GM19239 (cell line): ENCODE measurements around the gene EML4.

Source experiments
- DNase-seq: peaks from one replicate; pipeline ENCODE4 v3.0.0; 2011; ENCODE audit warnings: low spot score; ENCODE audit not compliant: insufficient read length
- FAIRE-seq: peaks from 2 replicates; lab custom pipeline; 2011; peaks lifted over from hg19 to GRCh38; lab: Jason Lieb, UNC

EML4 gene

DNA sequence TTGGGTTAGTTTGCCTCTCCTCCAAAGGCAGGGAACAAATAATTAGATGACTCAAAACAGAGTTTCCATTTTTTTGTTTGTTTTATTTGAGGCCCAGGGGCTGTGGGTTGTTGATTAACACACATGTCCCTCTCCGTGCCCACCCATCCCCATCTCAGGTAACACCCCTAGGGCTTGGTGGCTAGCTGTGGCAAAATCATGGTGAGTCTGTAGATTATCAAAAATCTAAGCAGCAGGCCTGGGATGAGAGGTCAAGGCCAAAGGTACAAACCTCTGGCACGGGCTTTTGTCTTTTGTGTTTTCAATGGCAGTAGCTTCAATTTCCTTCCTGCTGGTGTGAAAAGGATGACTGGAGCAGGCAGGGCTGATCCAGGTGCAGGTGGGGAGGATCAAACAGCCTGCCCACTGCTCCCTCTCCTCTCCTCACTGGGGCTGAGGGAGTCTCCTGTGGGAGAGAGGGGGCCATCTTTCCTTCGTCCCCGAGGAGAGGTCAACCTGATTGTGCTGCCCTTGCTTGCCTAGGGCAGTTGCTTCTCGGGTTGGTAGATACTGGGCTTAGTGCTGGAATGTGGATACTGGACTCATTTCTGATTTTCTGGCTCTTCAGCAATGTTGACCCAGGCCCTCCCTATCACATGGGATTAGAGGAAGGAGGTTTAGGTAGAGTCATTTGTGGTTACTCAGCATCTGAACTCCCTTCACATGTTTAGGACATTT lies 31.9 kb upstream of the EML4 start:
- FAIRE-seq, result no peak
- no peak for DNase-seq

DNA sequence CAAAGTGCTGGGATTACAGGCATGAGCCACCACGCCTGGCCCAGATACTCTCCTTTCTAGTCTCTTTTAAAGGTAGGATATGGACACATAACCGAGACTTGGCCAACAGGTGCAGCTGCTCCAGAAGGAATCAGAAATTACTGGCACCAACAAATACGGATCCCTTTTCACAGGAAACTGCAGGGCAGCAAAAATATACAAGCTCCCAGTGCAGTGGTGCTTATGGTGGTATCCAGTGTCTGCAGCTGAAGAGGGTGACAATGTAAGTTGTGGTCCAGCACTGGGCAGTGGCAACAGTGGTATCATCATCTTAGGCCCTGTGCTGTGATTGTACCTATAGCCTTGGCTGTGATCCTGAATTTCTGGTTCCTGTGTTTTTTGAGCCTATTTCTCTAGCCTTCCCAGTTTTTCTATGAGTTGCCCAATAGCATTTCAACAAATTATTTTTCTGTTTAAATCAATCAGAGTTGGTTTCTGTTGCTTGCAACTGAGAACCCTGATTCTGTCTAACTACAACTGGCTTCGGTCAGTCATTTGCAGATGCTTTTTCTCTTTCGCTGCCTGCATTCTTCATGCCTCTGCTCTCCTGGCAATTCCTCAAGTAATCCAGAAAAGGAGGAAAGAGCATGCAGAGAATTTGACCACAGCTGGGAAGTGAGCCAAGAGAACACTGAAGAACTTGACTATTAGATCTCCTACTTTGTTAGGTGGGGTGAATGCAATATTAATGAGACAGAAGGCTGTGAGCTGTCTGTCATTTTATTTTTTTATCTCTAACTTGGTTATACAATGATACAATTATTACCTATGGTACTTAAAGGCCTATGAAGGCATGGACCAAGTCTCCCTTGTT lies 30.8 kb upstream of the EML4 start:
- FAIRE-seq, result no peak
- DNase-seq, result no peak

DNA sequence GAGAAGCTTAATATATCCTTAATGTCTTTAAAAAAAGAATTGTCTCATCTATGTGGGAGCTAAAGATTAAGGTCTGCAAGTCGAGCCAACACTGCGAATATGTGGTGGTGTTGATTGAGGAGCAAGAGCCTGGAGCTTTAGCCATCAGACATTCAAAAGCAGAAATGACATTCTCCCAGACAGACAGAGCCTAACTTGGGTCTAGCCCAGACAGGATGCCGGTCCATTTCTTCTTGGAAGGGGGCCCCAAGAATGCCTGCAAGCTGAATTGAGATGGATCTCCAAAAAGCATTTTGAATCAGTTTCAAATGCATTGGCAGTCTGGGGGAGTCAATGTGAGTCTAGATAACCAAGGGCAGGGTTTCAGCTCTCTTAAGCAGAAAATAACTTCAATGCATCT lies 30.1 kb upstream of the EML4 start:
- DNase-seq (no peak), FAIRE-seq (no peak)

DNA sequence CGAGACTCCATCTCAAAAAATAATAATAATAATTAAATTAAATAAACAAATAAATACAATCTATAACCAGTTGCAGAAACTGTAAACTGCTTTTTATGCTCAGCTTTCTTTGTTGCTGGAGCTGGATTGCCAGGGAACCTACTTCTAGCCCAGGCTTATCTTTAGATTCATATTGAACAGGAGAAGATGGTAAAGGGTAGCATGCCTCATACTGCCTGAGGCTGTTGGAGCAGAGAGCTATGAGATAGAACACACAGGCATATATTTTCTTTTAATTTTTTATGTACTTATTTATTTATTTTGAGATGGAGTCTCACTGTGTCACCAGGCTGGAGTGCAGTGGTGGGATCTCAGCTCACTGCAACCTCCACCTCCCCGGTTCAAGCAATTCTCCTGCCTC lies 28.7 kb upstream of the EML4 start:
- DNase-seq (no peak), FAIRE-seq (no peak)

DNA sequence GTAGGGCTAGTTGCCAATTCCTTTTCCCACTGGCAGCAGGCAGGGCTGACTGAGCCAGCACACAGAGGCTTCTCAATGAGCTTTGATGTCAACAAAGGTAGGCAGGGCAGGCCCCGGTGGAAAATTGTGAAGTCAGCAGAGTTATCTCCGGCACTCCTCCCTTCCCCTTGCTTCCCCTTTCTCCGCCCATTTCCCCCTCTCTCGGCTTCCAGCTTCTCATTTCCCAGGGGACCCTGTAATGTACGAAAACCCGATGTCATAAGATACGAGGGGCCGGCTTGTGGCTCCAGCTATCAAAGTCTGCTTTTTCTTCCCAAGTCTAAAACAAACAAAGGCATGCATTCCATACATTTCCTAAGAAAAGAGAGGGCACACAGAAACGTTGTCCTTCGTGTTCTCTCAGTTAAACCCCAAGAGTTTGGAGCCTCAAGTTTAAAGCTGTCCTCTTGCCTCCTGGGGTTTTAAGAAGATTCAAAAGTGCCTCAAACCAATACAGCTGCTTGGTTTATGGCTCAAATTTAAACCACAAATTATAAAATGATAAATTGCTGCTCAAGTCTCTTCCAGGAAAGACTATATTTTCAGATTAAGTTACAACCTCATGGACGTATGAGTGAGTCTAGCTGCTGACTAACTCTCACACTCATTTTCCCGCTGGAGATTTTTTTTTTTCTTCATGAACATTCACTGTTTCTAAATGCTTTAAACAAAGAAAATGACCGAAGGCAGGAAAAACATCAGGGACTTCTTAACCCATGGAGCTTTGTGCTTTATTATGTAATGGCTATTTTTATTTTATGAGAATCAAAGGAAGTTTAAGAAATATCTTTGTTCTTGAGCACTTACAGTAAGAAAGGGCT lies 27.2 kb upstream of the EML4 start:
- DNase-seq (no peak), FAIRE-seq (no peak)

DNA sequence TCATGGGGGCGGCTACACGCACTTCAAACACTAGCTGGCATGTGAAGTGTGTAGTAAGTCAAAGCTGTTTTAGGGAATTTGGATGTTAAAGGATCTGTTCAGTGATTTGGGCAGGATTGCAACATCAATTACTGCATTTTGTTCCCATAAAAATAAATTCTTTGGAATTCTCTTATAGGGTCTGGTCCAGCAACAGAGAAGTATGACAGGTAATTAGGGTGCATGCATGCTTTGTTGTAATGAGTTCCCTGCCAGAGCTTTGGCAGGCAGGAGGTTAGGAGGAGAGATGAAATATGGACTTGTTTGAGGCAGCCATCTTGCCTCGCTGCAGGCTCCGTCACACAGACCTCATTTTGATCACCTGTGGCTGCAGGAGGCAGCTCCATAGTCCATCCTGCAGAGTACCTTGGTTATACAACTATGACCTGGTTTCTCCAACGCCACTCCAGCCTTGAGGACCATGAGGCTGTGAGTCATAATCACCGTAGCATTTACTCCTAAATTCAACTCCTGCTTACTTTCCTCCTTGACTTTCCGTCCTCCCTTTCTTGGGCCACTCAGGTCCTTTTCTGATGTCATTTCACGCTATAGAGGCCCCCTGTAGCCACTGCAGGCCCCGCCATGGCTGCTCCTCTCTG lies 26.5 kb upstream of the EML4 start:
- no peak for DNase-seq
- FAIRE-seq, result no peak

- FAIRE-seq (no peak), DNase-seq (no peak)
Observed at GRCh38 chr2:42147641-42148274, 21.4 kb upstream of the EML4 start.

GRCh38 chr2:42150159-42150558 lies 19.0 kb upstream of the EML4 start:
- FAIRE-seq, result no peak
- DNase-seq, result no peak

GRCh38 chr2:42153944-42154581 lies 15.1 kb upstream of the EML4 start:
- no peak for DNase-seq
- FAIRE-seq, result no peak

DNA sequence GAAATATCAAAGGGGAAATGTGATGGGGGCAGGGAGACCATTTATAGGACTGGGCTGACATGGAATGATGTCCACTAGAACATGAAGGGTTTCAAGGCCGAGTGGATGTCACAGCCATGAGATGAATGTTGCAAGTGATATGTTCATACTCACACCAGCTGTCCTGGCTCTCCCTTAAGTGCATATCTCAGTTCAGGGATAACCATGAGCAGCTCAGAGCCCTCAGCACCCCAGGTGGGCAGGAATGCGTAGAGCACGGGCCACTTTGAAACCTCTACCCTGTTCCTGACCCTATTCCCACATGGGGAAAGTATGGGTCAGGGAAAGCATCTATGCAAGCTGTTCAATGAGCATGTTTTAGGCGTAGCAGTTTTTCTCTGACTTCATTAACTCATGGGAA lies 12.4 kb upstream of the EML4 start:
- FAIRE-seq (no peak), DNase-seq (no peak)

DNA sequence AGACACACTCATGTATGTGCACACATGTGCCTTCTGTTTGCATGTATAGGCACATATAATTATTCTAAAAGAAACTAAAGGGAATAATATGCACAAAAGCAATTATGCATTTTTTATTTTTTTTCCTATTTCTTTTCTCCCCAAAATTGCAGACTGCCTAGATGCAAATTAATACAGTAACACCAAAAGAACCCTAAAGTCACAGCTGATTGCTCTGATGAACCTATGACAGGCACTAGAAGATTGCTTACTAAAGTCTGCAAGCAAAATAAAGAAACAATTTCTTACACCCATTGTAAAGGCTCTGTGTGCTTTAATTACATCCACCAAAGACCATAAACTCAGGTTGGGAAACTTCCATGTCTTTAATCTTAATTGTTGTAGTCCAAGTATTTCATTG lies 7.7 kb upstream of the EML4 start:
- FAIRE-seq (no peak), DNase-seq (no peak)

DNA sequence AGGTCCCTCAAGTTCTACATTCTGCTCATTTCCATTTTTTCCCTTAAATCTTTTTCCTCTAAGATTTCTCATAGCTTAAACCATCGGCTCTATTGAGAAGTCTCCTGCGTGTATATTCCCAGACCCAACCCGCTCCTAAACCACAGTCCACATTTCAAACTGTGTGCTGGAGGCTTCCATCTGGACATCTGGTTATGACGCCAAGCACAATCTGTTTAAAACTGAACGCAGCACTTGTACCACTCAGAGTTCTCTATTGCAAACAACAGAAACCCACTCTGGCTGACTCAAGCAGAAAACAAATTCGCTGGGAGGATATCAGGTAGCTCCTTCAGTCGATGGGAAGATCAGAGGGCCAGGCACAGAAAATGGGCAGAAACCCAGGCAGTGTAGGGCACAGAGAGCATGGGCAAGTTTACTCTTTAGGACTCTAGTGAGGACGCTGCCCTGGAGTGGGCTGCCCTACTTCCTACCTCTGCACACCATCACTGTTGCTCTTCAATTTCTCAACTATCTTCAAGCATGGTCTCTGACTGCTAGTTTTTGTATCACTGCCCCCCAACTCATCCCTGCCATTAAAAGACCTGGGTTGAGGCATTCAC lies 5.6 kb upstream of the EML4 start:
- no peak for DNase-seq
- FAIRE-seq, result no peak

DNA sequence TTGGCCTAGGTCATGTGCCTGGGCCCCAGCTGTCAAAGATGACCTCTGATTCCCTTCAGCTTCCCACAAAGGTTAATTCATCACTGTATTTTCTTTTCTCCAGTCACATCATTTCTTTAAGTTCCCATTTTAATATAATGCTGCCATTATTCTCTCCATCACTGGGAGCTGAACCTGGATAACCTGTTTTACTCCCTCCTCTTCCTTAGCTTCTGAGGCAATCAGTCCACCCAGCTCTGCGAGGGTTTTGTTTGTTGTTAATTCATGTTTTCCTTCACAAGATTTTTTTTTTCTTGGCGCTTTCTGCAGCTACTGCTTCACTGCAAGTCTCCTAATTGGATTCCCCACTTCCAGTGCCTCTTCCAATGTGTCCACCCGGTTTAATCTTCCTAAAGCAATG lies 5.1 kb upstream of the EML4 start:
- no peak for FAIRE-seq
- no peak for DNase-seq

DNA sequence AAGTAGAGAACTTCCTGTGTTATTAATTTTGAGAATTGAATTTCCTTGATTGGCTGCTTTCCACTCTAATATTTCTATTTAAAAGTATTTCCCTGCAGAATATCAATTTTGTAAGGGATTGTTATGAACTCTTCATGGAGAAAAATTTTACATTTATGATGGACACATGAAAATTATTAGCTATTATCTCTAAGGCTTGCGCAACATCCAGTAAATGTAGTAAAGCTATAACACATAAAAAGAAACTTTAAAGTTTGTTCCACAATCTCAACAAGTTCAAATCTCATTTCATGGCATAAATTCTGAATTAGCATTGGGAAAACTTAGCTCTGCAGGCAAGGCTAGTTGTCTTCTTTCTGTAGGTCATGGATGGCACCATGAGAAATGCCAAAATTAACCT lies 4.2 kb upstream of the EML4 start:
- DNase-seq (no peak), FAIRE-seq (no peak)

- no peak for FAIRE-seq
- no peak for DNase-seq
Observed at GRCh38 chr2:42167458-42167857, 1.7 kb upstream of the EML4 start.

DNA sequence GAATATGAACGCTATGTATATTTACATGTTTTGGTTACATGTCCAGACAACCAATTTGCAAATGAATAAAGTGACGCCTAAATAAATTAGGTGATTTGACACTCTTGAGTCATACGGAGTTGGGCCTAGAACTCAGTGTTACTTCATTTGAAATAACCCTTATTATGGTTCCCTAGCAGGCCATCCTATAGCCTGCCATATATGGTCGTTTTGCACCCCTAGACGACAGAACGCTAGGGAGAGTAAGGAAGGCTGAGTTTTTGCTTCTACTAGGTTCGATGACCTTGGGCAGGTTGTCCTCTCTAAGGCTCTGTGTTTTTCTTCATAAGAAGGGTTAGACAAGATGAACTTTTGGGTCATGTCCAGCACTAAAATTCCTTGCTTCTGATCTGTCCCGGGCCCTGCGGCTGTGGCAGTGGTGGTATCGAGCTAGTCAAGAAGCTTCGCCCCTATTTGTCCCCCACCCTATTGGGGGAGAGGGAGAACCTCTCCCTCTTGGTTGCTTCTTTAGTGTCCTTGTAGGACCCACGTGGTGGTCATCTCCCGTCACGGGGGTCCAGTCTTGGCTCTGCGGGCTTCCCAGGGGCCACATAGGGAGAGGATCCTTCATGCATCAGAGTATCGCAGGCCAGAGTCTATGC lies 574 bp upstream of the EML4 start:
- DNase-seq, result no peak
- FAIRE-seq, result no peak

DNA sequence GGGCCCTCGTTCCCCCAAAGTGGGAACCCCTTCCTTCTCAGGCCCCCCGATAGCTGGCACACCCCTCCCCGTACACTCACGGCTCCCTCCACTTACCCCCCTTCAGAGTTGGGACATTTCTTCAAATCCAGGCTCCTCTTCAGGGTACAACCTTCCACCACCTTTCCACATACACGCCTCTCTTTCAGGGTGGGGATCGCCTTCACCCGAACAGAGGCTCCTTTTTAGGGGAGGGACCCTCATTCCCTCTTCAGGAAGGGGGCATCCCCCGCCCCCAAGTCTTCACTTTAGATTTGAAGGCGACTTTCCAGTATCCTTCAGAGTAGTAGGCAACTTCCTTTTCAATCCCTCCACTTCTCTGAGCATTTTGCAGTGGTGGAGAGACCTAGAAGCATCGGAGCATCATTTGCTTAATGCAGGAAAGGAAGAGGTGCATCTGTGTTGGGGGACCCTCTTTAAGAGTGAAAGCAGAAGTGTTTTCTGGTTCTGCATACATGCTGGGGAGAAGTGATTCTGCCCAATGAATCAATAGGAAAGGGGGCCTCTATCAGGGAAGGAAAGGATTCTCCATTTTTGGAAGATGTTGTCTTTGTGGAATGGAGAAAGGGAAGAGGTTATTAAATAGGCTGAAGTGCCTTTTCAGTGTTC lies 845 bp downstream of the EML4 start:
- FAIRE-seq (peak; percentile 92), DNase-seq (peak; percentile 21)
